Muscle of arm (tissue), 12 donors: ENCODE measurements around the gene TTBK2. TPM values are rescaled to one million over a fixed set of nuclear protein-coding genes. Genes with fewer than 3 reads are reported as not detected.
A peak's percentile ranks its signal among the peaks of the same experiment; 100 is the strongest.

Experiments used
- DNase-seq: peaks from one replicate; pipeline ENCODE4 v3.0.0-alpha.2; 2013
- polyA plus RNA-seq, 12 donors: library from polyadenylated mRNA; unstranded; fragments of 120-200 nt; gene quantifications; one replicate each; pipeline ENCODE4 v1.2.1, GENCODE V29; 2013; ENCODE audit not compliant: insufficient read length in 12 of 12

The TTBK2 gene
- polyA plus RNA-seq, 12 donors, result 7.9 to 15.3 (median 11.2) TPM; not detected in 1

DNA sequence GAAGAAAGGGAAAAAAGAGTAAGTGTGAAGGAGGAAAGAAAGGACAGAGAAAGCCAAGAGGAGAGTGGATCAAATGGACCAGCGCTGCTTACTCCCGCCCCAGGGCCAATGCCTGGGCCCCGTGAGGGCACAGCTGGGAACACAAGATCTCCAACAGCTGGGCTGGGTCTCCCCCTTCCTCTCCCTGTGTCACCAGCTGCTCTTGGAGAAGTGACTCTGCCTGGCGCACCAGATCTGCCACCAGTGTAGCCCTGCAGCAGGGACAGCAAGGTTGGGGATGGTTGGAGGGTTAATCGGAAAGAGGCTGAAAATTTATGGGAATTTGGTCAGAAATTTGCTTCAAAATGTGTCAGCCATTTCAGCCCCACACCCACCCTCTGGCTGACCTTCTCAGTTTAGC lies 192.0 kb downstream of the TTBK2 start:
- DNase-seq, result no peak

DNA sequence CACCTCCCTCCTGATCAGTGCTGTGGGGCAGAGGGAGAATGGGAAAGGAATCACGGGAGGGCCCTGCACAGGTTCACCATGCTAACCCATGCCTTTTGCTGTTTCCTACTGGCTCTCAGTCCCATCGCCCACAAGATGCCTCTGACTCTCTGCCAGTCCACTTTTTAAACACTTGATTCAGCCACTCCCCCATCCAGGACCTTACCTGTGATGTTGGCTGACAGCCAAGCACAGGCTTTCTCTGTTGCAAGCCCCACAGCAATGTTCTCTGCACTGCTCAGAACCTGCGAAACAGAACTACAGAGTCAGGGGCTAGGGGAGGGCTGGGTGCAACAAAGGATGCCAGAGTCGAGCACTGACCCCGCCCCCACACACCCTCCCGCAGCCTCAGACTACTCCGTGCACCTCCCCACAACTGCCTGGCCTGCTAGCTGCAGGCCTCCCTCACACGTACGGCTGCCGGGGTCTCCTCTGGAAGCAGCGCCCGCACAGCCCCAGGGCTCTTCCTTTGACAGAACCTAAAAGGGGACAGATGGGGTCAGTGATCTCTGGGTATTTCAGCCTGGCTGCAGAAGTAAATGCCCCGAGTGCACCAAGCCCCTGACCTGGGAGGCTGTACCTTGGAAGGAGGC lies 192.7 kb downstream of the TTBK2 start:
- DNase-seq, result no peak

DNA sequence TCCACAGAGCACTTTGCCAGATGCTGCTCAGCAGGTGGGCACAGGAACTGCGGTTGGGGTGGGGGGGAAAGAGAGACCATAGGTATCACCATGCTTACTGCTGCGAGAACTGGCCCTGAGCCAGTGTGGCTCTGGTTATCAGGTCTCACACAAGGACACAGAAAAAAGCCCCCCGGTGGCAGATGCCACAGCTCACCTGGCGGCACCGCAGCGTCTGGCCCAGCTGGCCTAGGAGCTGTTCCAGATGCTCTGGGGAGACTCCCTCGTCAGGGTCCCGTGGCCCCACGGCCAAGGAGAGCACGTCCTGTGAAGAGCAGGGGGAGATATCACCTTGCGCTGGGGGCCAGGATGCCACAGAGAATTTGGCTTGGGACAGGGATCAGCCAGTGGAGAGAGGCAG lies 194.5 kb downstream of the TTBK2 start:
- DNase-seq, result no peak

DNA sequence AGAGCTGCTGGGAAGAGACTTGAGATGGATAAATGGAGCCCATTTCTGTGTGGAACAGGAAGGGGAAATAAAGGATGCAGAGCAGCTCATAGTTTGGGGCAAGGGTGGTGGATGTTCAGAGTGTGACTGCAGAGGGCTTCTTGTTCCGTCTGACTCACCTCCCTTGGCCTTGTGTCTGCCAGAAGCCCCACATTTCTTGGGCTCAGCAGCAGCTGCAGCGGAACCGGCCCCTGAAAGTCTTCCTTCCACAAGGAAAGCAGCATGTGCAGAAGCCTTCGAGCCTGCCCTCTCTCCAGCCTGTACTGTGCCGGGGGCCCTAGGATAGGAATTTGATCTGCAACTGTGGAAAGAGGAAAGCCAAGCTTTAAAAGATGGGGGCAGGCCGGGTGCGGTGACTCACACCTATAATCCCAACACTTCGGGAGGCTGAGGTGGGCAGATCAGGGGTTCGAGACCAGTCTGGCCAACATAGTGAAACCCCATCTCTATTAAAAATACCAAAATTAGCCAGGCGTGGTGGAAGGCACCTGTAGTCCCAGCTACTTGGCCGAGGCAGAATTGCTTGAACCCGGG lies 195.2 kb downstream of the TTBK2 start:
- no peak for DNase-seq

DNA sequence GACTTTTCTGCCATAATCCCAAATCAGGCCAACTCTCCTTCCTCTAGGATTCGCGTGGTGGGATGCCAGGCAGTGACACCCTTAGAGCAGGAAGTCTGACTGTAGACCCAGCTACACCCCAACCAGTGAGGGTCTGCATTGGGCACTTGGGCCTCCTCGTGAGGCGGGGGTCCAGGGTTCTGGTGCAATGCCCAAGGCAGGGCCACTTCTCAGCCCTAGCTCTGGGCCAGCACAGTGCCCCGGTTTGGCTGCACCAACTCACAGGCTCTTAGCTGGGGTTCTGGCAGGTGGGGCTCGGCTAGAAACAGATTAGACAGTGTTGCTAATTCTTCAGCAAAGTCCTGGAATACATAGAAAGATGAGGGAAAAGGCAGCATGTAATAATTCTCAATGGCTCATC lies 196.3 kb downstream of the TTBK2 start:
- no peak for DNase-seq

DNA sequence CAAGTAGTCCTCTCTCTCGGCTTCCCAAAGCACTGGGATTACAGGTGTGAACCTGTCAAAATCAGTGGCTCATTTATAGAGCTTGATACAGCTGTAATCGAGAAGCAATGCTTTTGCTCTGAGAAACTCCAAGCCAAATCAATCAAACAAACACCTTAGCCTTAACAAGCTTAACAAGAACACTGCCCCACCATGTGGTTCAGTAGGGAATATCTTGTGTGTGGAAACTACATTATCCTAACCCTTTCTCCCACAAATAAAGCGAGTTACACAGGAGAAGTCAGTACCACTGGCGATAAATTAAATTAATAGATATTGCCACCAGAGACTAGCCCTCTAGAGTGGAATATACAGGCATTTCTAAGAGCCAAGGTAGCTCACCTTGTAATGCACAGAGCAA lies 197.5 kb downstream of the TTBK2 start:
- DNase-seq, result no peak

DNA sequence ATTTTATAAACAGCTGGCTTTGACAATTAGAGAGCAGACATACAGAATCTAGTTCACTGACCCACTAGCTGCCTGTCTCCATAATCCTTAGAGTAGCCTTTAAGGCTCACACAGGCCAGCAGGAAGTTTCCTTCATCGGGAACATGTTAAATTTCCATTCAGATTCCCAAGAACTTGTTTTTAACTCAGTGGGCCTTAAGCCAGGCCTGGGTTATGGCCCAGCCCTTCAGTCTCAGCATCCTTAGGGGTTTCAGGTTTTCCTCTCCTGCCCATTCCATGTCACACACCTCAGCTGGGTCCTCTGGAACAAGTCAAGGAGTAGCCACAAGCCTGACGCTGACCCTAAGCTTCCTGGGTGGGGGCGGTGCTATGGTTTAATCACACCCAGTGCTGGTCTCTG lies 198.7 kb downstream of the TTBK2 start:
- peak; percentile 43 for DNase-seq

DNA sequence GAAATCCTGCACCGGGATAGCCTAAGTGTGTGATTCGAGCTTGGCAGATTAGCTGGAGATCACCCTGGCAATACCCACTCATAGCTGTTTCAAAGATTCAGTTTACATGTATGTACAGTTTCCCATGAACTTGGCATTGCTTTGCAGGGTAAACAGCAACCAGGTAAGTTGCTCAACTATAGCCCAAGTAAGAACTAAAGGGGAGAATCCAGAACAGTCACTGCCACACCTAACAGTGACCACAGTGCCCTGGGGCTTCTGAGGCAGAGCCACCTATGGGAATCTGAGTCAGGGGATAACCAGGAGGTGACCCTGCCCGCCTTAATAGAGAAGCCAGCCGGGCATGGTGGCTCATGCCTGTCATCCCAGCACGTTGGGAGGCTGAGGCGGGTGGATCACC lies 199.6 kb downstream of the TTBK2 start:
- no peak for DNase-seq

DNA sequence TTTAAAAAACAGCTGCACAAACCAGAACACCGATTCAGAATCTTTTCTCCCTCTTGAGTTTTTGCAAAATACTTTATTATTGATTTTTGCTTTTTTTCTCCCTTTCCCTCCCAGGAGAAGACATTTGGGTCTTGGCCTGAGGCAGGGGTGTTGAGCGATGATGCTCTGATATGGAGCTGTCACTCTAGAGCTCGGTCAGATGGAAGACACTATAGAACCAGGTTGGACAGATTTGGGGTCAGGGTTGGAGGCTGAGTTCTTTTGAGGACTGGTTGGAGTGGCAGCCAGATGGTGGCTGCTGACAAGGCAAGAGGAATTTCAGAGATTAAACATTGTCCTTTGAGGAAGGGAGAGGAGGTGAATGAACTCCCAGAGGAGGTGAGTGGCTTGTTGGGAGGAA lies 200.5 kb downstream of the TTBK2 start:
- no peak for DNase-seq

DNA sequence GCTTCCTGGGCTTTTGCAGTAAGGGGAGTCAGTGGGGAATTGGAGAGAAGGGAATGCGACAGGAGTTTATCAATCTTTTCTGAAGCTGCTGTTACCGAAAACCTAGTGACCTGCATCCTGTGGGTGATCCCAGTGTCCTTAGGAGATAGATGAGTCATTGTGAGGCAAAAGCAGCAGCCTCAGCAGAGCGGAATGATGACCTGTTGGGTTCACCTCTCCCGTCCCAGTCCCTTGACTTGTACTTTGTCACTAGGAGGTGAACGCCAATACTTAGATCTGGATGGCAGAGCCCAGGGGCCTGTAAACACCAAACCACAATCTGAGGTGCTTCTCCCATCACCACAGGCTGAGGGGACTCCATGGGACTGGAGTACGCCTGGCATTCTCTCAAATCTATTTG lies 201.5 kb downstream of the TTBK2 start:
- no peak for DNase-seq

DNA sequence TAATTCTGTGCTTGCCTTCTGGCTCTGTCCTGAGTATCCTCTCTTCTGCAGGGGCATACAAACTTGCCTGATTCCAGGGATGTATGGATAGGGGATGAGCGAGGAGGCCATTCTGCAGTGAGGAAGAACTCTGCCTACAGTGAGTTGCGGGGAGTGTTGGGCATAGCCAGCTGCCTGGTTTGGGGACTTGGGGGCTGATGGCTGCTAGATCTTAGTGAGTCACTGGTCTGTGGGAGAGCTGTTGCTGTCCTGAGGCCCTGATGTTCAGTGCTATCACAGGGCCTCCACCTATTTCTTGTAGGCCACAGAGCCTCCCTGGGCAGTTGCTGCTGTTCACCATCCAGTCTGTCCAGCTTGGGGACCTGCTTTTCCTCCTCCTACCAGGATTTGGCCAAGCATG lies 204.0 kb downstream of the TTBK2 start:
- no peak for DNase-seq

DNA sequence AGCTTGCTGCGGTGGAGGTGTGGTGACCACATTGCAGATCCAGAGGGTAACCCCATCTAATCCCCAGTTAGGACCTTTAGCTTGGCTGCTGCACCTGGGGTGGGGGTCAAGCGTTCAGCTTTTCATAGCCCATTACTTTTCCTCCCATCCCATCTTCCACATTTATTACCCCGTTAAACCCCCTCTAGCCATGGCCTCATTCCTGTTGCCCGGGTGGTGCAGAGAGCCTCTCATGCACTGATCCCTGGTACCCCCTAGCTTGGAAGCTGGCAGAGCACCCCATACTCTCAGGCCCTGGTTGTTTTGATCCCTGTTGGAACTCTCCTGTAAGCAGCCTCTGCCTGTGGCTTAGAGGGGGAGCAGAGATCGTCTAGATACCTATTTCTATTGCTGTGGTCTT lies 204.5 kb downstream of the TTBK2 start:
- DNase-seq, result no peak

DNA sequence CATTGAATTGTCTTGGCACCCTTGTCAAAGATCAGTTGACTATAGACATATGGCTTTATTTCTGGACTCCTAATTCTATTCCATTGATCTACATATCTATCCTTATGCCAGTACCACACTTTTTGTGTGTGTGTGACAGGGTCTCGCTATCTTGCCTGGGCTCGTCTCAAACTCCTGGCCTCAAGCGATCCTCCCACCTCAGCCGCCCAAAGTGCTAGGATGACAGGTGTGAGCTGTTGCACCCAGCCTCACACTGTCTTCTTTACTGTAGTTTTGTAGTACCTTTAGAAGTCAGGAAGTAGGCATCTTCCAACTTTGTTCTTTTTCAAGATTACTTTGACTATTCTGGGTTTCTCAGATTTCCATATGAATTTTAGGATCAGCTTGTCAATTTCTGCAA lies 208.0 kb downstream of the TTBK2 start:
- no peak for DNase-seq

DNA sequence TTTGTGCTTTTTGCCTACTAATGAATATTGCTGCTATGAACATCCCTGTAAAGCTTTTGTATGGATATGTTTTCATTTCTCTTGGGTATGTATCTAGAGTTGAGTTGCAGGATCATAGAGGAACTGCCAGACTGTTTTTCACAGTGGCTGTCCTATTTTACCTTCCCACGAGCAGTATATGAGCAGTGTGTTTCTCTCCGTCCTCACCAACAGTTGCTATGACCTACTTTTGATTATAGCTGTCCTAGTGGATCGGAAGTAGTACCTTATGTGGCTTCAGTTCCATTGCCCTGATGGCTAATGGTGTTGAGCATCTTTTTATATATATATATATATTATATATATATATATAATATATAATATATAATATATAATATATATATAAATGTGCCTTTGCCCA lies 208.8 kb downstream of the TTBK2 start:
- DNase-seq, result no peak

DNA sequence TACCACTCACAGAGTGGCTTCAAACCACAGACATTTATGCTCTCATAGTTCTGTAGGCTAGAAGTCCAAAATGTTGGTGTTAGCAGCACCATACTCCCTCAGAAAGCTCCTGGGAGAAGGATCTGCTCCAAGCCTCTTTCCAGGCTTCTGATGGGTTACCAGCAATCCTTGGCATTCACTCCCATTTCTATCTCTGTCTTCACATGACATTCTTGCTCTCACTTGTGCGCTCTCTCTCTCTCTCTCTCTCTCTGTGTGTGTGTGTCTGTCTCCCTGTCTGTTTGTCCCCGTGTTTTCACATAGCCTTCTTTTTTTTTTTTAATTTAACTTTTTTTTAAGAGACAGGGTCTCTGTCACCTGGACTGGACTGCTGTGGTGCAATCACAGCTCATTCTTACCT lies 209.9 kb downstream of the TTBK2 start:
- no peak for DNase-seq

DNA sequence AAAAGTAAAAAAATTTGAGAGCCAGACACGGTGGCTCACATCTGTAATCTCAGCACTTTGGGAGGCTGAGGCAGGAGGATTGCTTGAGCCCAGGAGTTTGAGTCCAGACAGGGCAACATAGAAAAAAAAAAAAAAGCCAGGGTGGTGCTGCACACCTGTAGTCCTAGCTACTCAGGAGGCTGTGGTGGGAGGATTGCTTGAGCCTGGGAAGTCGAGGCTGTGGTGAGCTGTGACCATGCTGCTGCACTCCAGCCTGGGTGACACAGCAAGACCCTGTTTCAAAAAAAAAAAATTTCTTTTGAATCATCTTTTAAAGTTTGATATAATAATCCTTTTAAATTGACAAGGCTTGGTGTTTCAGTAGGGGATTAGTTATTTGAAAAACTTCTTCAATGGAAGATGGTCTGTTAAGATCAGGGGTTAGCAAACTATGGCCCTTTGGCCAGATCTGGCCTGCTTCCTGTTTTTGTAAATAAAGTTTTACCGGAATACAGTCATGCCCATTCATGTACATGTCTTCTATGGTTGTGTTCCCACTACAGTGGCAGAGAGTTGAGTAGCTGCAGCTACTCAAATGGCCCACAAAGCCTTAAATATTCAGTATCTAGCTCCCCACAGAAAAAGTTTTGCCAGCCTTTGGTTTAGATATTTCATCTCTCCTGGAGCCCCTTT lies 212.6 kb downstream of the TTBK2 start:
- no peak for DNase-seq

DNA sequence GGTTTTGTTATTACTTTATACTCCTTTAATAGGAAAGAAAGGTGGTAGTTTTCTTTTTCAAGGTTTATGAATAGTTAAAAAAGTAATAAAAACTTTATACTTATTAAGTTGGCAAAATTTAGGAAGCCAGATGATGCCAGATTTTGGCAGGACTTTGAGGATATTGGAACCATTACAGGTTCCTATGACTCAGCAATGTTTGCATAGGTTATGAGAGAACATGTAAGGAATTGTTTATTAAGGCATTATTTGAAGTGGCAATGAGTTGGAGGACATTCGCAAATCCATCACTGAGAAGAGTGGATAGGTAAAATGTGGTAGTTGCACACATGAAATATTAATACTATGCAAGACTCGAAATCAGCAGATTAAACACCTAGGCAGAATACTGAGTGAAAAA lies 213.5 kb downstream of the TTBK2 start:
- no peak for DNase-seq

DNA sequence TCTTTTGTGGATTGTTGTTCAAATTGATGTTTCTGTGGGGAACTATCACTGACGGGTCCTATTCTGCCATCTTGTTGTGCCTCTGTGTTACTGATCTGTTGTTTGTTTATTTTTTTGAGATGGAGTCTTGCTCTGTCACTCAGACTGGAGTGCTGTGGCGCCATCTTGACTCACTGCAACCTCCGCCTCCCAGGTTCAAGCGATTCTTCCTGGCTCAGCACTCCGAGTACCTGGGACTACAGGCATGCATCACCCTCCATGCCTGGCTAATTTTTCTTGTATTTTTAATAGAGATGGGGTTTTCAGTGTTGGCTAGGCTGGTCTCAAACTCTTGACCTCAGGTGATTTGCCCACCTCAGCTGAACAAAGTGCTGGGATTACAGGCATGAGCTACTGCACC lies 215.2 kb downstream of the TTBK2 start:
- DNase-seq, result no peak

DNA sequence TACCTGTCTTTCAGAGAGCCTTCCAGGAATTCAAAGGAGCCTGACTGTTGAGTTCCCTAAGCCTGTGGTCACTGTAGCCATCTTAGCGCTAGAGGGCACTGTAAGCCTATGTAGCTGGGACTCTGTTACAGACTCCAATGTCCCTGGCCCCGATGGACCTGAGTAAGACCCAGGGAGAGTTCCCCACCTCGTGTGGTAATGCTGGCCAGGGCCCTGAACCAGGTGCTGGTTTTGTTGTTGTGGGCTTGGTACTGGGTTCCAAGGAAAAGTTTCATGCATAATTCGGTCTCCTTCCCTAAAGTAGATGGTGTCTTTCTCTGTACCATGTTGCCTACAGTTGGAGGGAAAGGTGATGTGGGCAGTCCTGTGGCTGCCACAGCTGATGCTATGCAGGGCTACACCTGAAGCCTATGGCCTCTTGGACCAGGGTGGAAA lies 216.1 kb downstream of the TTBK2 start:
- peak; percentile 42 for DNase-seq

DNA sequence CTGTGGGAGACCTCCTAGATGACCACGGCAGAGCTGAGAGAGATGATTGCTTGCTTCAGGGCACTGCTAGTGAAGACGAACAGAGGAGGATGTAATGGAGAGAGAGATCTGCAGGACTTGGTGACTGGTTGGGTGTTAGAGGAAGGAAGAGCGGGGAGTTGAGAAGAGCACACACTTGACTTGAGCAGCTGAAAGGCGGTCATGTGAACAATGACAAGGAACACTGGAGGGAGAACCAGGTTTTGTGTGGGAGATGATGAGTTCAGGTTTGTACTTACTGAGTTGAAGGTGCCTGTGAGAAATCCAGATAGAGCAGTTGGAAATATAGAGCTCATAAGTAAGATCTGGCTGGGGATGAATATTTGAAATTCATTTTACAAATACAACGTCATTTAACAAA lies 224.0 kb downstream of the TTBK2 start:
- DNase-seq, result no peak

DNA sequence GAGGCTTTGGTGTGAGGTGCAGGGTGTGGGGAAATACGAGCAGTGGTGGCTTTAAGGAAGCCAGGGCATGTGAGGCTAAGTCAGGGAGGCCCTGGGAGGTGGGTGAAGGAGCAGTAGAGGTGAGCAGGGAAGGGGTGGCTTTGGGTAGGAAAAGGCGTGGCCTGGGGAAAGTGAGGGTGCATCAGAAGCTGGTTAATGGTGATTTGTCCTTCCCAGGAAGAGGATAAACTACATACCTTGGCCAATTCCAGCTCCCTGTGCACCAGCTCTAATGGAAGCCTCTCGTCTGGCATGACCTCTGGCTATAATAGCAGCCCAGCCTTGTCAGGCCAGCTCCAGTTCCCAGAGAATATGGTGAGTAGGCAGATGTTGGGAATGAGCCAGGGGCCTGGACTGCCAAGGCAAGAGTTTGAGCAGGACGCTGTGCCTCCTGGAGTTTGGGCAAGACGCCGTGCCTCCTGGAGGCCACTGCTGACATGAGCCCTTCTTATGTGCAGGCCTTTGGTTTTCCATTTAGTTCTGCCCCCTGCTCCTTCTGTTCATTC lies 225.0 kb downstream of the TTBK2 start:
- no peak for DNase-seq

DNA sequence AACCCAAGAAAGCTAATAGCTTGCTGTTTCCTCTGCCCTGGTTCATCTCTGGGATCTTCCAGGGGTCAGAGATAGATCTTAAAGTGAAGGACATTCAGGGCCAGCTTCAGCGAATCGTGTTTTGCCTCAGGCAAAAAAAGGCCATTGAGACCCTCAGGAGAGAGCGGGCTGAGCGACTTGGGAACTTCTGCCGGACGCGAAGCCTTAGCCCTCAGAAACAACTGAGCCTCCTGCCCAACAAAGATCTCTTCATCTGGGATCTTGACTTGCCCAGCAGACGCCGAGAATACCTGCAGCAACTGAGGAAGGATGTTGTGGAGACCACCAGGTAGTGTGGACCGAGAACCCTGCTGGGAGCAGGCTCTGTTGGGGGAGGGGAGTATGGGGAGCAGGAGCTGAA lies 226.2 kb downstream of the TTBK2 start:
- DNase-seq, result no peak

DNA sequence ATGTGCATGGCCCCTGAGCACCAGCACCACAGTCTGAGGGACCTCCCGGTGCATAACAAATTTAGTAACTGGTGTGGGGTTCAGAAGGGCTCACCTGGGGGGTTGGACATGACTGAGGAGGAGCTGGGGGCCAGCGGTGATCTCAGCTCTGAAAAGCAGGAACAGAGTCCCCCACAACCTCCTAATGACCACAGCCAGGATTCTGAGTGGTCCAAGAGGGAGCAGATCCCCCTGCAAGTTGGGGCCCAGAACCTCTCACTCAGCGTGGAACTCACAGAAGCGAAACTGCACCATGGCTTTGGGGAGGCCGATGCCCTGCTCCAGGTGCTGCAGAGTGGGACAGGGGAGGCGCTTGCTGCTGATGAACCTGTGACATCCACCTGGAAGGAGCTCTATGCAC lies 226.6 kb downstream of the TTBK2 start:
- no peak for DNase-seq
